Gastroesophageal sphincter (tissue), 3 donors: ENCODE data around the gene GRIA3.

ENCODE experiments used
- CTCF ChIP-seq, 4 experiments: fragments of 200-600 bp in 2 of 4; fragments of 450-650 bp in 2 of 4; sonication (generic) in 1 of 4; IDR thresholded peaks; one replicate each; pipeline ENCODE4 v1.5.1; 2017 to 2019; ENCODE audit warnings: antibody characterized with exemption in 4 of 4, mild to moderate bottlenecking in 2 of 4, moderate library complexity in 2 of 4
- EP300 ChIP-seq: sonication (generic); formaldehyde crosslinking; IDR thresholded peaks from one replicate; pipeline ENCODE4 v1.6.1; 2017; ENCODE audit warnings: antibody characterized with exemption, mild to moderate bottlenecking
- POLR2A ChIP-seq, 2 donors: fragments of 450-650 bp; IDR thresholded peaks; one replicate each; pipeline ENCODE4 v1.6.1; 2017; ENCODE audit warnings: antibody characterized with exemption in 2 of 2, mild to moderate bottlenecking in 2 of 2, moderate library complexity in 1 of 2
- POLR2AphosphoS5 ChIP-seq: sonication (generic); formaldehyde crosslinking; IDR thresholded peaks from one replicate; pipeline ENCODE4 v1.6.1; 2017; ENCODE audit warnings: antibody characterized with exemption

GRCh38 chrX:123339221-123339905, 155.3 kb downstream of the GRIA3 start:
- no peak for TF ChIP-seq CTCF (IDR thresholded peaks at IDR 0.05)
- no peak for TF ChIP-seq POLR2AphosphoS5
- TF ChIP-seq POLR2A (IDR thresholded peaks at IDR 0.05): no peak
- no peak for TF ChIP-seq EP300
